Measurements from ENCODE around the gene RTP1.

DNA sequence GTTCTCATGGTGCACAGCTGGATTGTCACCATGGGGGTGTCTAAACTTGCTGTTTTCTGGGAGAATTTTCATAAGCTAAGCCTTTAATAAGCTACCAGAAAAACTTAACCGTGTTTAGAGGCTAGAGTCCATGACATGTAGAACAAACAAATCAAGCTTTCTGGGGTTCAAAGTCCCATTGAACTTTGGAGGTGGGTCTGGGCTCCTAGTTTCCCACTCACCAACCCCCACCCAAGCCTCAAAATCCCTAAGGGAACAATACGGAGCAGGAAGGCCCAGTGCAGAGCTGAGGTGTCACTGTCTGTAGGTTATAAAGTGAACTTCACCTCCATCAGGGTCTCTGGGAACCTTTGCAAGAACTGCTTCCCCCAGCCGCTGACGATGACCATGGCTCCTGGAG is 25.5 kb downstream of the RTP1 start:
- TF ChIP-seq, protein P1, sequence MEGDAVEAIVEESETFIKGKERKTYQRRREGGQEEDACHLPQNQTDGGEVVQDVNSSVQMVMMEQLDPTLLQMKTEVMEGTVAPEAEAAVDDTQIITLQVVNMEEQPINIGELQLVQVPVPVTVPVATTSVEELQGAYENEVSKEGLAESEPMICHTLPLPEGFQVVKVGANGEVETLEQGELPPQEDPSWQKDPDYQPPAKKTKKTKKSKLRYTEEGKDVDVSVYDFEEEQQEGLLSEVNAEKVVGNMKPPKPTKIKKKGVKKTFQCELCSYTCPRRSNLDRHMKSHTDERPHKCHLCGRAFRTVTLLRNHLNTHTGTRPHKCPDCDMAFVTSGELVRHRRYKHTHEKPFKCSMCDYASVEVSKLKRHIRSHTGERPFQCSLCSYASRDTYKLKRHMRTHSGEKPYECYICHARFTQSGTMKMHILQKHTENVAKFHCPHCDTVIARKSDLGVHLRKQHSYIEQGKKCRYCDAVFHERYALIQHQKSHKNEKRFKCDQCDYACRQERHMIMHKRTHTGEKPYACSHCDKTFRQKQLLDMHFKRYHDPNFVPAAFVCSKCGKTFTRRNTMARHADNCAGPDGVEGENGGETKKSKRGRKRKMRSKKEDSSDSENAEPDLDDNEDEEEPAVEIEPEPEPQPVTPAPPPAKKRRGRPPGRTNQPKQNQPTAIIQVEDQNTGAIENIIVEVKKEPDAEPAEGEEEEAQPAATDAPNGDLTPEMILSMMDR (conservative IDR thresholded peaks at IDR 0.05): no peak
- TF ChIP-seq EZH2 (IDR thresholded peaks at IDR 0.05; ENCODE audit: low read depth): no peak
